Endothelial cell (in vitro differentiated cells): ENCODE data around the gene PGAM1. TPM values are rescaled to one million over a fixed set of nuclear protein-coding genes. Genes with fewer than 3 reads are reported as not detected.
A peak's percentile ranks its signal among the peaks of the same experiment; 100 is the strongest.
"Not testable (repeated sequence)": the region's sequence is repeated elsewhere in the genome, so short reads cannot be mapped to it uniquely, and the experiment has no call there.

Source experiments
- DNase-seq: peaks from one replicate; pipeline ENCODE4 v3.0.0; 2021; ENCODE audit warnings: low spot score
- H3K27ac Mint-ChIP-seq: one replicate; pipeline ENCODE4 v1.8.0; 2021; ENCODE audit warnings: mixed read lengths, inconsistent platforms; ENCODE audit not compliant: unreplicated experiment
- H3K27me3 Mint-ChIP-seq: one replicate; pipeline ENCODE4 v1.8.0; 2021; ENCODE audit warnings: mild to moderate bottlenecking, moderate library complexity, mixed read lengths, inconsistent platforms; ENCODE audit not compliant: unreplicated experiment
- H3K36me3 Mint-ChIP-seq: one replicate; pipeline ENCODE4 v1.8.0; 2021; ENCODE audit warnings: mild to moderate bottlenecking, low read depth, mixed read lengths, inconsistent platforms; ENCODE audit not compliant: unreplicated experiment
- H3K4me1 Mint-ChIP-seq: one replicate; pipeline ENCODE4 v1.8.0; 2021; ENCODE audit warnings: mild to moderate bottlenecking, mixed read lengths, inconsistent platforms; ENCODE audit not compliant: unreplicated experiment
- H3K4me3 Mint-ChIP-seq: one replicate; pipeline ENCODE4 v1.8.0; 2021; ENCODE audit warnings: mild to moderate bottlenecking, mixed read lengths, inconsistent platforms; ENCODE audit not compliant: unreplicated experiment
- H3K9me3 Mint-ChIP-seq: one replicate; pipeline ENCODE4 v1.8.0; 2021; ENCODE audit warnings: mixed read lengths, inconsistent platforms; ENCODE audit not compliant: unreplicated experiment
- total RNA-seq: library from RNA; stranded (reverse); fragmentation: NEBNext Ultra II Directional; extraction: Animal tissue kit (Norgen Biotek cat#: 25700); gene quantifications from one replicate; pipeline ENCODE4 v1.2.1, GENCODE V29; 2021; ENCODE audit not compliant: unreplicated experiment
- TF ChIP-seq, protein P1 (sequence below): fragments of 200-600 bp; sonication (generic); IDR thresholded peaks from one replicate; pipeline ENCODE4 v1.5.0; 2021; ENCODE audit warnings: antibody characterized with exemption; ENCODE audit not compliant: unreplicated experiment

Gene PGAM1
- total RNA-seq, 1 donor from 2014 or later = 291 TPM

DNA sequence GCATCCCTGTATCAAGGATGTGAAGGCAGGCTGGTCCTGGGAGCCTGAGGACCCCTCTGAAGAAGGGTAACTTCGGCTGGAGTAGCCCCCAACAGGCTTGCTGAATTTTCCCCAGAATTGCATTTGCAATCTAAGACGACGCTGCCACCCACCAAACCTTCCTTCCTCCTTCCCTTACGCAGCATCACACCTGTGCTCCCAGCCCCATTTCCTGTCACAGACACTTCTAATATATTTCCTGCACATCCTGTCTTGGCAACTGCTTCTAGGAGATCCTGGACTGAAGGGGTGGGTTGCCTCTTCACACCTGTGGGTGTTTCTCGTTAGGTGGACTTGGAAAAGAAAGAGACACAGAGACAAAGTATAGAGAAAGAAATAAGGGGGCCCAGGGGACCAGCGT is 9.4 kb upstream of the PGAM1 start:
- H3K4me1 Mint-ChIP-seq = peaks cover 22% of the 10 kb centered on the region

DNA sequence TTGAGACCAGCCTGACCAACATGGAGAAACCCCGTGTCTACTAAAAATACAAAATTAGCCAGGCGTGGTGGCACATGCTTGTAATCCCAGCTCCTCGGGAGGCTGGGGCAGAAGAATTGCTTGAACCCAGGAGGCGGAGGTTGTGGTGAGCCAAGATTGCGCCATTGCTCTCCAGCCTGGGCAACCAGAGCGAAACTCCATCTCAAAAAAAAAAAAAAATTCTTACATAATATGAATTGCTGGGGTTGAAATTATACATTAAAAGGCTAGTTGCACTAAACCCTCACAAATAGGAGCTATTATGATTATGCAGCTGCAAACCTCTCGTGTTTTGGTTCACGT is 2.3 kb upstream of the PGAM1 start:
- not testable (repeated sequence) for H3K27me3 Mint-ChIP-seq, H3K4me3 Mint-ChIP-seq, H3K36me3 Mint-ChIP-seq, H3K27ac Mint-ChIP-seq, DNase-seq, H3K9me3 Mint-ChIP-seq
- H3K4me1 Mint-ChIP-seq = peaks cover 20% of the 10 kb centered on the region

More for the DNA sequence above, 9.4 kb upstream of the PGAM1 start:
- H3K4me3 Mint-ChIP-seq = no peak overlapping the region
- no peak for DNase-seq
- peaks cover 4% of the 10 kb centered on the region for H3K27me3 Mint-ChIP-seq
- TF ChIP-seq, protein P1, sequence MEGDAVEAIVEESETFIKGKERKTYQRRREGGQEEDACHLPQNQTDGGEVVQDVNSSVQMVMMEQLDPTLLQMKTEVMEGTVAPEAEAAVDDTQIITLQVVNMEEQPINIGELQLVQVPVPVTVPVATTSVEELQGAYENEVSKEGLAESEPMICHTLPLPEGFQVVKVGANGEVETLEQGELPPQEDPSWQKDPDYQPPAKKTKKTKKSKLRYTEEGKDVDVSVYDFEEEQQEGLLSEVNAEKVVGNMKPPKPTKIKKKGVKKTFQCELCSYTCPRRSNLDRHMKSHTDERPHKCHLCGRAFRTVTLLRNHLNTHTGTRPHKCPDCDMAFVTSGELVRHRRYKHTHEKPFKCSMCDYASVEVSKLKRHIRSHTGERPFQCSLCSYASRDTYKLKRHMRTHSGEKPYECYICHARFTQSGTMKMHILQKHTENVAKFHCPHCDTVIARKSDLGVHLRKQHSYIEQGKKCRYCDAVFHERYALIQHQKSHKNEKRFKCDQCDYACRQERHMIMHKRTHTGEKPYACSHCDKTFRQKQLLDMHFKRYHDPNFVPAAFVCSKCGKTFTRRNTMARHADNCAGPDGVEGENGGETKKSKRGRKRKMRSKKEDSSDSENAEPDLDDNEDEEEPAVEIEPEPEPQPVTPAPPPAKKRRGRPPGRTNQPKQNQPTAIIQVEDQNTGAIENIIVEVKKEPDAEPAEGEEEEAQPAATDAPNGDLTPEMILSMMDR = no peak
- no peak overlapping the region for H3K27ac Mint-ChIP-seq
- H3K9me3 Mint-ChIP-seq = no peaks in the 10 kb centered on the region
- no peaks in the 10 kb centered on the region for H3K36me3 Mint-ChIP-seq

DNA sequence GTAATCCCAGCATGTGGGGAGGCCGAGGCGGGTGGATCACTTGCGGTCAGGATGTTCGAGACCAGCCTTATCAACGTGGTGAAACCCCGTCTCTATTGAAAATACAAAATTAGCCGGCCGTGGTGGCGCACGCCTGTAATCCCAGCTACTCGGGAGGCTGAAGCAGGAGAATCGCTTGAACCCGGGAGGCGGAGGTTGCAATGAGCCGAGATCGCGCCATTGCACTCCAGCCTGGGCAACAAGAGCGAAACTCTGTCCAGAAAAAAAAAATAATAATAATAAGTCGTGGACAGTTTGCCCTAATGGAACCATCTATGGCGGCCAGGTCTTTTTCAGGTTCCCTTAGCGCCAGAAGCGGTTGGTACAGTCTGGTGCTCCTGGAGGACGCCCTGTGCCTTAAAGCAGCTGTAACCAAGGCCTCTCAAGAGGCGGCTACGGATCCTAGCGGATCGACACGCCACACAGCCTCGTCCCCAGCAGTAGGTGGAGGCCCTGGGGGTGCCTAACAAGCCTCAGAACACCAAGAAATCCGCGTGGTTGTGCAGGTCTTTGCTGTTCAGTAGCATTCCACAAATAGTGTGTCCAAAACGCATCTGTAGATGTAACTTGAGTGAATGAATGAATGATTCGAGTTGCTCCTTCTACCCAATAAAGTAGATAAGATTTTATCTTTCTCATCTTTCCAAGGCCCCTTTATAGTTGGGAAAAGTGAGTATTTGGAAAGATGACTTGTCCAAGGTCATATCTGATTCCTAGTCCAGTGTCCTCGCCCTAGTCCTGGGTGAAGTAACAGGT is 982 bp downstream of the PGAM1 start:
- TF ChIP-seq, protein P1 = no peak
- Mint-ChIP-seq H3K4me1 (peaks cover 18% of the 10 kb centered on the region), H3K27me3 (peaks cover 3% of the 10 kb centered on the region), H3K9me3 (no peaks in the 10 kb centered on the region), H3K27ac (peak overlapping the region; percentile 98), H3K36me3 (peaks cover 16% of the 10 kb centered on the region), H3K4me3 (peak overlapping the region; percentile 96)
- DNase-seq = peak; percentile 24

DNA sequence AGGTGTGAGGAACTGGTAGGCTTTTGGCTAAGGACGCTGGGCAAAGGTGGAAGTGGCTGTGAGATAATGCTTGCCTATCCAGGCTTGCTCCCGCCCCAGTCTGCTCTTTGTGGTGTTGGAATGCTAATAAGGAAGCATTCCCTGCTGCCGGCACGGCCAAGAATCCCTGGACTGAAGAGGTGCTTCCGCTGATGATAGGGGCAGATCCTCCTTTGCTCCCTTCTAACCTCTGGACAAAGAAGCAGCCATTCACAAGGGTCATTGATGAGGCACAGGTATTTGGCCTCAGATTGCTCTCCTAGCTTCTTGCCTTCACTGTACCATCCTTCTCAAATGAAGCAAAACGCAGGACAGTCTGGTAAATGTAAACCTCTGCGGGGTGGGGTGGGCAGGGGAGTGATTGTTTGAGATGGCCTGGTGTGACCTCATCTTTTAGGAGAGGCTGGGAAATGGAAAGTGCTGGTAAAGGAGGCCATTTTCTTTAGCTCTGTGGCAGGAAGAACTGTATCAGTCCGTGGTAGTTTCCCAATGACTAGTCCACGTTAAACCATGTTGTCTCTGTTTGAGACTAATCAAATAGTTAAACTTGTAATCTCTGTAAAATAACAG is 1.7 kb downstream of the PGAM1 start:
- H3K9me3 Mint-ChIP-seq = no peaks in the 10 kb centered on the region
- peaks cover 3% of the 10 kb centered on the region for H3K27me3 Mint-ChIP-seq
- peak; percentile 65 for DNase-seq
- H3K4me3 Mint-ChIP-seq = peak overlapping the region; percentile 96
- peaks cover 19% of the 10 kb centered on the region for H3K36me3 Mint-ChIP-seq
- TF ChIP-seq, protein P1 = no peak
- H3K27ac Mint-ChIP-seq = peak overlapping the region; percentile 98
- peaks cover 18% of the 10 kb centered on the region for H3K4me1 Mint-ChIP-seq

GRCh38 chr10:97428572-97428981 is 2.6 kb downstream of the PGAM1 start:
- peak overlapping the region; percentile 97 for H3K27ac Mint-ChIP-seq
- H3K4me3 Mint-ChIP-seq = peak overlapping the region; percentile 81
- peaks cover 3% of the 10 kb centered on the region for H3K27me3 Mint-ChIP-seq
- peaks cover 16% of the 10 kb centered on the region for H3K4me1 Mint-ChIP-seq
- peaks cover 22% of the 10 kb centered on the region for H3K36me3 Mint-ChIP-seq
- DNase-seq = no peak
- H3K9me3 Mint-ChIP-seq = no peaks in the 10 kb centered on the region
- TF ChIP-seq, protein P1 = no peak
